ENCODE measurements around the gene FNDC11.

Gene FNDC11

GRCh38 chr20:63522981-63523611, 30.9 kb upstream of the FNDC11 start:
- in situ Hi-C loops (cut with HindIII; ENCODE audit: low sequenced_read_pairs), result no loop called here

- in situ Hi-C loops (cut with HindIII; ENCODE audit: low sequenced_read_pairs), result no loop called here
Measured at GRCh38 chr20:63525185-63525584, 28.8 kb upstream of the FNDC11 start.

GRCh38 chr20:63525971-63526370, 28.0 kb upstream of the FNDC11 start:
- in situ Hi-C loops (cut with HindIII; ENCODE audit: low sequenced_read_pairs), result no loop called here

- in situ Hi-C loops (cut with HindIII; ENCODE audit: low sequenced_read_pairs), result no loop called here
Measured at GRCh38 chr20:63527184-63527583, 26.8 kb upstream of the FNDC11 start.

GRCh38 chr20:63529180-63529860, 24.6 kb upstream of the FNDC11 start:
- in situ Hi-C loops (cut with HindIII; ENCODE audit: low sequenced_read_pairs), result no loop called here

GRCh38 chr20:63529861-63530787, 23.8 kb upstream of the FNDC11 start:
- in situ Hi-C loops (cut with HindIII; ENCODE audit: low sequenced_read_pairs), result loop anchor here (10.0 kb wide), 1 partner anchor 65 kb away; no protein-coding TSS in a partner anchor

GRCh38 chr20:63530788-63531160, 23.2 kb upstream of the FNDC11 start:
- in situ Hi-C loops (cut with HindIII; ENCODE audit: low sequenced_read_pairs), result loop anchor here (10.0 kb wide), 1 partner anchor 64 kb away; no protein-coding TSS in a partner anchor

GRCh38 chr20:63531686-63532448, 22.1 kb upstream of the FNDC11 start:
- in situ Hi-C loops (cut with HindIII; ENCODE audit: low sequenced_read_pairs), result loop anchor here (10.0 kb wide), 1 partner anchor 63 kb away; no protein-coding TSS in a partner anchor

- in situ Hi-C loops (cut with HindIII; ENCODE audit: low sequenced_read_pairs), result loop anchor here (10.0 kb wide), 1 partner anchor 62 kb away; no protein-coding TSS in a partner anchor
Measured at GRCh38 chr20:63532449-63532971, 21.4 kb upstream of the FNDC11 start.

GRCh38 chr20:63533388-63533787, 20.6 kb upstream of the FNDC11 start:
- in situ Hi-C loops (cut with HindIII; ENCODE audit: low sequenced_read_pairs), result loop anchor here (10.0 kb wide), 1 partner anchor 61 kb away; no protein-coding TSS in a partner anchor

- in situ Hi-C loops (cut with HindIII; ENCODE audit: low sequenced_read_pairs), result loop anchor here (10.0 kb wide), 1 partner anchor 61 kb away; no protein-coding TSS in a partner anchor
Measured at GRCh38 chr20:63533871-63534393, 20.0 kb upstream of the FNDC11 start.

- in situ Hi-C loops (cut with HindIII; ENCODE audit: low sequenced_read_pairs), result loop anchor here (10.0 kb wide), 1 partner anchor 60 kb away; no protein-coding TSS in a partner anchor
Measured at GRCh38 chr20:63534427-63534830, 19.5 kb upstream of the FNDC11 start.

- in situ Hi-C loops (cut with HindIII; ENCODE audit: low sequenced_read_pairs), result loop anchor here (5.0 to 10.0 kb wide), 6 partner anchors 60 to 347 kb away; partner anchors contain the start of gene KCNQ2
Measured at GRCh38 chr20:63534831-63535651, 18.9 kb upstream of the FNDC11 start.

GRCh38 chr20:63536241-63536977, 17.6 kb upstream of the FNDC11 start:
- in situ Hi-C loops (cut with HindIII; ENCODE audit: low sequenced_read_pairs), result loop anchor here (5.0 to 10.0 kb wide), 6 partner anchors 58 to 346 kb away; partner anchors contain the start of gene KCNQ2

- in situ Hi-C loops (cut with HindIII; ENCODE audit: low sequenced_read_pairs), result loop anchor here (5.0 to 10.0 kb wide), 6 partner anchors 58 to 345 kb away; partner anchors contain the start of gene KCNQ2
Measured at GRCh38 chr20:63536997-63537524, 16.9 kb upstream of the FNDC11 start, which contains the start of gene PTK6. PTK6 (minus strand) TSS chr20:63537376; CDS start chr20:63537314, 62 bp downstream.

- in situ Hi-C loops (cut with HindIII; ENCODE audit: low sequenced_read_pairs), result loop anchor here (5.0 to 10.0 kb wide), 6 partner anchors 57 to 345 kb away; partner anchors contain the start of gene KCNQ2
Measured at GRCh38 chr20:63537525-63538203, 16.3 kb upstream of the FNDC11 start.

All from endothelial cell of hepatic sinusoid (primary cell).